HepG2 (cell line): ENCODE data around the gene LENEP. TPM values are rescaled to one million over a fixed set of nuclear protein-coding genes. Genes with fewer than 3 reads are reported as not detected.

Experiments
- ATAC-seq: fragments of 200-7000 bp; cut with Tn5 transposase; 3 replicates; pipeline ENCODE4 v1.9.1; 2020; ENCODE audit warnings: mild to moderate bottlenecking, moderate library complexity
- BruUV-seq: library from RNA; stranded (reverse); fragments of 400-500 nt; replicated peaks from 2 replicates; lab custom pipeline; 2021; lab: Mats Ljungman, UMichigan
- CTCF ChIA-PET: fragments of 300-600 bp; formaldehyde crosslinking; extraction: SDS; loops from one replicate; lab custom pipeline; 2021; ENCODE audit warnings: low total read pairs, inconsistent platforms, low intra/inter-chr PET ratio; lab: Yijun Ruan, JAX
- POLR2A ChIA-PET: fragments of 350-600 bp; sonication (Branson Sonifier 250); formaldehyde crosslinking; loops from one replicate; lab custom pipeline; 2020; ENCODE audit warnings: antibody characterized with exemption, inconsistent platforms; lab: Yijun Ruan, JAX
- DNase-seq: peaks from one replicate; pipeline ENCODE4 v3.0.0-alpha.2; 2015; ENCODE audit warnings: low spot score
- FAIRE-seq: peaks from 3 replicates; lab custom pipeline; 2011; peaks lifted over from hg19 to GRCh38; lab: Jason Lieb, UNC
- H2AFZ ChIP-seq: one replicate; pipeline ENCODE4 v1.6.1; 2011; ENCODE audit warnings: low read length, inconsistent platforms
- H3K27ac ChIP-seq: fragments of 300-600 bp; 3 replicates; pipeline ENCODE4 v1.8.0; 2011; ENCODE audit warnings: mixed run types, mild to moderate bottlenecking, mixed read lengths, low read length, inconsistent platforms; ENCODE audit not compliant: insufficient read depth; ENCODE audit errors: extremely low read length
- H3K27me3 ChIP-seq, 2 experiments: fragments of 200-600 bp in 1 of 2; 2 replicates in 1 of 2; 3 replicates in 1 of 2; pipeline versions ENCODE4 v1.6.0 to v1.8.0; 2011; ENCODE audit warnings: low read length in 2 of 2, mild to moderate bottlenecking in 2 of 2, moderate library complexity in 2 of 2, inconsistent platforms in 1 of 2; ENCODE audit not compliant: insufficient read depth in 2 of 2, control insufficient read depth in 1 of 2
- H3K36me3 ChIP-seq, 2 experiments: fragments of 200-600 bp in 1 of 2; replicated peaks in 1 of 2; 2 replicates in 1 of 2; 3 replicates in 1 of 2; pipeline versions ENCODE4 v1.5.1 to v1.8.0; 2011; ENCODE audit warnings: low read length in 2 of 2, inconsistent platforms in 1 of 2; ENCODE audit not compliant: insufficient read depth in 2 of 2, control insufficient read depth in 1 of 2
- H3K4me1 ChIP-seq: 2 replicates; pipeline ENCODE4 v1.5.1; 2012; ENCODE audit warnings: low read length, inconsistent platforms; ENCODE audit not compliant: insufficient read depth
- H3K4me2 ChIP-seq: 2 replicates; pipeline ENCODE4 v1.6.0; 2011; ENCODE audit warnings: low read depth, low read length, inconsistent platforms
- H3K4me3 ChIP-seq, 3 experiments: fragments of 200-600 bp in 1 of 3; sonication (generic), shearing (Covaris generic) in 1 of 3; replicated peaks in 1 of 3; 2 replicates each; pipeline ENCODE4 v1.5.1; 2011 to 2016; ENCODE audit warnings: low read length in 3 of 3, inconsistent platforms in 2 of 3, low read depth in 2 of 3, mild to moderate bottlenecking in 2 of 3, control low read depth in 1 of 3, mixed read lengths in 1 of 3; ENCODE audit not compliant: insufficient read depth in 1 of 3
- H3K79me2 ChIP-seq: one replicate; pipeline ENCODE4 v1.6.1; 2011; ENCODE audit warnings: low read length, inconsistent platforms; ENCODE audit not compliant: insufficient read depth
- H3K9ac ChIP-seq: 2 replicates; pipeline ENCODE4 v1.6.0; 2011; ENCODE audit warnings: mild to moderate bottlenecking, low read depth, low read length, inconsistent platforms; ENCODE audit not compliant: insufficient read depth
- H3K9me3 ChIP-seq: 2 replicates; pipeline ENCODE4 v1.5.1; 2012; ENCODE audit warnings: mild to moderate bottlenecking, low read length
- H4K20me1 ChIP-seq: 2 replicates; pipeline ENCODE4 v1.6.0; 2011; ENCODE audit warnings: inconsistent platforms, mild to moderate bottlenecking, low read length, moderate library complexity; ENCODE audit not compliant: insufficient read depth
- ATF6 ChIP-seq: sonication (generic); formaldehyde crosslinking; conservative IDR thresholded peaks from 2 replicates; pipeline ENCODE4 v1.4.0; 2020; ENCODE audit warnings: missing genetic modification reagents
- CBFB ChIP-seq: sonication (generic); formaldehyde crosslinking; IDR thresholded peaks from 2 replicates; pipeline ENCODE4 v1.4.0; 2020; ENCODE audit warnings: missing genetic modification reagents
- CCAR2 ChIP-seq: fragments of 200-400 bp; formaldehyde crosslinking; optimal IDR thresholded peaks from 2 replicates; pipeline ENCODE3; 2018; ENCODE audit warnings: low read depth, mild to moderate bottlenecking, low read length, moderate library complexity
- ELF1 ChIP-seq: sonication (generic); formaldehyde crosslinking; IDR thresholded peaks from 2 replicates; pipeline ENCODE4 v1.4.0; 2020; ENCODE audit warnings: missing genetic modification reagents
- FIP1L1 ChIP-seq: fragments of 200-400 bp; formaldehyde crosslinking; IDR thresholded peaks from 2 replicates; pipeline ENCODE4 v1.6.1; 2018; ENCODE audit warnings: low read depth, mild to moderate bottlenecking, low read length, moderate library complexity, borderline replicate concordance; ENCODE audit not compliant: insufficient read depth
- HHEX ChIP-seq: IDR thresholded peaks from 2 replicates; pipeline ENCODE4 v1.6.1; 2016; ENCODE audit warnings: control low read depth
- HIVEP1 ChIP-seq: sonication (generic); formaldehyde crosslinking; IDR thresholded peaks from 2 replicates; pipeline ENCODE4 v1.4.0; 2020; ENCODE audit warnings: mild to moderate bottlenecking, missing genetic modification reagents
- HOMEZ ChIP-seq: IDR thresholded peaks from 2 replicates; pipeline ENCODE4 v1.6.1; 2016; ENCODE audit warnings: low read depth
- KAT8 ChIP-seq: IDR thresholded peaks from 2 replicates; pipeline ENCODE4 v1.6.1; 2016; ENCODE audit warnings: missing genetic modification reagents, missing compliant biosample characterization
- MAZ ChIP-seq, 2 experiments: sonication (generic) in 1 of 2; formaldehyde crosslinking in 1 of 2; IDR thresholded peaks; 2 replicates each; pipeline versions ENCODE4 v1.5.0 to v1.6.1; 2012 to 2020; ENCODE audit warnings: low read depth in 2 of 2, mild to moderate bottlenecking in 2 of 2, borderline replicate concordance in 1 of 2, improper control_type of control experiment in 1 of 2, low read length in 1 of 2, missing genetic modification reagents in 1 of 2, moderate library complexity in 1 of 2
- PAX8 ChIP-seq: sonication (generic); formaldehyde crosslinking; IDR thresholded peaks from 2 replicates; pipeline ENCODE4 v1.8.0; 2022; ENCODE audit warnings: mild to moderate bottlenecking, missing genetic modification reagents, borderline replicate concordance
- PHF5A ChIP-seq: IDR thresholded peaks from one replicate; pipeline ENCODE4 v1.6.1; 2018; ENCODE audit warnings: low read depth, missing genetic modification reagents; ENCODE audit not compliant: unreplicated experiment
- SAP130 ChIP-seq: IDR thresholded peaks from 2 replicates; pipeline ENCODE4 v1.6.1; 2016; ENCODE audit warnings: low read depth
- SOX5 ChIP-seq: IDR thresholded peaks from 2 replicates; pipeline ENCODE4 v1.6.1; 2016; ENCODE audit warnings: borderline replicate concordance
- SSRP1 ChIP-seq: IDR thresholded peaks from 2 replicates; pipeline ENCODE4 v1.6.1; 2016; ENCODE audit warnings: control low read depth
- ZNF225 ChIP-seq: sonication (generic); formaldehyde crosslinking; IDR thresholded peaks from 2 replicates; pipeline ENCODE4 v1.4.0; 2020; ENCODE audit warnings: mild to moderate bottlenecking, missing genetic modification reagents
- ZNF431 ChIP-seq: sonication (generic); formaldehyde crosslinking; IDR thresholded peaks from 2 replicates; pipeline ENCODE4 v1.9.0; 2022; ENCODE audit warnings: missing genetic modification reagents, low read depth, mild to moderate bottlenecking, borderline replicate concordance
- ZNF44 ChIP-seq: sonication (generic); formaldehyde crosslinking; IDR thresholded peaks from 2 replicates; pipeline ENCODE4 v1.5.1; 2020; ENCODE audit warnings: mild to moderate bottlenecking, missing genetic modification reagents
- WGBS: methylation state at CpG from one replicate; pipeline ENCODE4 v1.1.6; 2017; ENCODE audit warnings: low lambda C conversion rate; 5-methylcytosine and 5-hydroxymethylcytosine counted together
- in situ Hi-C: cut with HindIII; loops from 2 replicates; pipeline ENCODE4 v1.10.0; 2017; ENCODE audit warnings: low pct_unique_long_range_greater_than_20kb; ENCODE audit not compliant: extremely low pct_ligation_motif_present
- intact Hi-C: fragments of 100-400 bp; cut with micrococcal nuclease; formaldehyde crosslinking; loops from one replicate; pipeline ENCODE4 v1.10.0; 2022; ENCODE audit not compliant: unreplicated experiment
- polyA plus RNA-seq, 8 experiments: library from polyadenylated mRNA; depleted of rRNA in 3 of 8; stranded (reverse) in 7 of 8; unstranded in 1 of 8; fragments of >200 nt; fragmentation: Illumina TruSeq in 4 of 8; extraction: Trizol in 4 of 8; gene quantifications; 2 replicates each; pipeline versions ENCODE4 v1.2.1 to v1.2.3, GENCODE V29; 2011 to 2016; ENCODE audit warnings: low read depth in 4 of 8, missing spikeins in 1 of 8, mixed read lengths in 1 of 8; ENCODE audit not compliant: insufficient read depth in 1 of 8
- total RNA-seq, 5 experiments: library from RNA; depleted of rRNA; stranded (reverse); fragments of >200 nt; fragmentation: Illumina TruSeq; extraction: Trizol; gene quantifications; 2 replicates each; pipeline ENCODE4 v1.2.3, GENCODE V29; 2016; ENCODE audit warnings: low read depth in 1 of 5

LENEP gene
- total and polyA plus RNA-seq, 2 of the 13 experiments (the other 11 are each of a cell fraction or from before 2014, with no cell fraction given), result 0.29 TPM; not detected in 1

- peak; percentile 65 for DNase-seq
- peaks cover 14 to 45% of the 10 kb centered on the region in 2 experiments for H3K36me3 ChIP-seq
- peak within 1 kb of the TSS; percentile 97 for H3K9ac ChIP-seq
- BruUV-seq, result no TSS peak
- intact Hi-C loops, result loop anchor here (2.0 kb wide), 1 partner anchor 39 kb away; no protein-coding TSS in a partner anchor
- H3K4me1 ChIP-seq, result peaks cover 48% of the 10 kb centered on the region
- ChIA-PET CTCF (interaction anchor here (0.9 to 3.7 kb wide), 4 partner anchors 11 to 100 kb away, joined by 3 to 24 read pairs (median 4); no protein-coding TSS in a partner anchor), POLR2A (interaction anchor here (0.6 to 8.3 kb wide), 11 partner anchors 12 to 123 kb away, joined by 3 to 148 read pairs (median 8); partner anchors contain the start of genes ADAM15, CKS1B, FLAD1 and PMVK)
- H3K9me3 ChIP-seq, result no peaks in the 10 kb centered on the region
- FAIRE-seq, result peak; percentile 55
- ATAC-seq, result peak; percentile 87
- no peak within 1 kb of the TSS for H2AFZ ChIP-seq
- H3K27ac ChIP-seq, result peak within 1 kb of the TSS; percentile 96
- 3% methylated on average over 37 of the region's 93 CpGs for WGBS
- in situ Hi-C loops, result loop anchor here (5.0 kb wide), 1 partner anchor 36 kb away; no protein-coding TSS in a partner anchor
- H4K20me1 ChIP-seq, result no peaks in the 10 kb centered on the region
- peaks cover 17% of the 10 kb centered on the region for H3K79me2 ChIP-seq
- peak within 1 kb of the TSS; percentile 72 to 87 (median 80) for H3K4me3 ChIP-seq
- H3K27me3 ChIP-seq, result no peaks in the 10 kb centered on the region; a peak in 1 of 5 replicates
- peak within 1 kb of the TSS; percentile 92 for H3K4me2 ChIP-seq
- peak; percentile 79; the same call in 1 of the 2 replicates for TF ChIP-seq KAT8 (CRISPR knock-in tag)
- TF ChIP-seq SSRP1 (CRISPR knock-in tag), result no peak; the same call in 1 of the 2 replicates
- no peak for TF ChIP-seq ZNF225 (CRISPR knock-in tag)
- peak; percentile 62; the same call in 1 of the 2 replicates for TF ChIP-seq ZNF44 (CRISPR knock-in tag)
- TF ChIP-seq FIP1L1, result no peak
- TF ChIP-seq SAP130 (CRISPR knock-in tag), result peak; percentile 89
- TF ChIP-seq ATF6, result peak; percentile 26; the same call in 1 of the 2 replicates
- no peak for TF ChIP-seq ZNF431 (CRISPR knock-in tag)
- peak; percentile 74; the same call in 1 of the 2 replicates for TF ChIP-seq MAZ (IDR thresholded peaks at IDR 0.05; ENCODE audit: borderline replicate concordance, low read depth, low read length)
- TF ChIP-seq MAZ (CRISPR knock-in tag; IDR thresholded peaks at IDR 0.05; ENCODE audit: low read depth), result peak; percentile 90
- no peak for TF ChIP-seq PHF5A (CRISPR knock-in tag)
- TF ChIP-seq SOX5, result peak; percentile 48; the same call in 1 of the 2 replicates
- 0 out of 2 replicates have a peak, but pooled peaks have one; percentile 47 for TF ChIP-seq HOMEZ (CRISPR knock-in tag)
- no peak for TF ChIP-seq PAX8 (CRISPR knock-in tag)
- TF ChIP-seq CCAR2, result no peak
- TF ChIP-seq HIVEP1, result peak; percentile 44; the same call in 1 of the 2 replicates
- TF ChIP-seq HHEX, result no peak
- peak; percentile 66 for TF ChIP-seq ELF1 (CRISPR knock-in tag)
- TF ChIP-seq CBFB (CRISPR knock-in tag), result peak; percentile 84
Measured at GRCh38 chr1:154961207-154962155, 31.9 kb upstream of the LENEP start, which contains the start of gene PYGO2. Gene PYGO2 (minus strand): TSS chr1:154961782. CDS start chr1:154961576, 206 bp downstream.
